Stimulated activated CD4-positive, alpha-beta T cell treated with anti-CD3 and anti-CD28 coated beads, Interleukin-12 subunit alpha, Interleukin-12 subunit beta, amount 100 ng/mL, for 24 hours (primary cell): ENCODE data around the gene TMEM150C.
"Not testable (repeated sequence)": the region's sequence is repeated elsewhere in the genome, so short reads cannot be mapped to it uniquely, and the experiment has no call there.

Source experiments
- DNase-seq, 2 experiments: peaks; one replicate each; pipeline ENCODE4 v3.0.0-alpha.2; 2020; ENCODE audit warnings: low read depth in 2 of 2

The TMEM150C gene

DNA sequence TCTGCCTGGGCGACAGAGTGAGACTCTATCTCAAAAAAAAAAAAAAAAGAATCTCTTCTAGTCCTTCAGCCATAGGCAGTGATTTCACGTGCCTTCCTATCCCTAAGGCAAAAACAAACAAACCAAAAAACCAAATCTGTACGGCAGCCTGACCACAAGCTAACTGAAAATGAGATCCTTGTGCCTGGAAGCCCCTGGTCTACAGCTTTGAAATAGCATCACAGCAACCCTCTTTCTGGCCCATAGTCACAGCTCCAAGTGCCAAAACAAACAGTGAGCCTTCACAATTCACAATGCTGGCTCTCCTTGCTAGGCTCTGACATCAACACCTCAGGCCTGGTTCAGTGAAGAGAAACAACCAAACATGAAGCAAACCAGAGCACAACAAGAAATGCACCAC lies 46.1 kb downstream of the TMEM150C start:
- DNase-seq: no peak

GRCh38 chr4:82513382-82513781 lies 48.4 kb downstream of the TMEM150C start:
- DNase-seq: no peak

- no peak for DNase-seq
These were observed 51.6 kb downstream of the TMEM150C start for GRCh38 chr4:82510216-82510615.

GRCh38 chr4:82508806-82509428 lies 52.9 kb downstream of the TMEM150C start:
- no peak for DNase-seq

- DNase-seq: no peak
These were observed 53.8 kb downstream of the TMEM150C start for GRCh38 chr4:82508011-82508410.

DNA sequence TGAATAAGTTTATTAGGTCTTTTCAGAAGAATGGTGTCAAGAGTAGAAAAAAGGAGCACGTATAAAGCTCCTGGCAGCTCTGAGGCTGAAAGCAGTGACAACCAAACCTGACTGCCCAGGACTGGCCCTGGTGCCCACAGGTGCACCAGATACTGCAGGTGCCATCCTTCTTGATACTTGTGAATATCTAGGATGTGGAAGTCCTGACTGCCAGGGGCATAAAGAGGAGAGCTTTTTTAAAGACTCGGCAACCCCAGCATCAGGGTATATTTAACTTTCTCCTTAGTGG lies 60.7 kb downstream of the TMEM150C start:
- no peak for DNase-seq

DNA sequence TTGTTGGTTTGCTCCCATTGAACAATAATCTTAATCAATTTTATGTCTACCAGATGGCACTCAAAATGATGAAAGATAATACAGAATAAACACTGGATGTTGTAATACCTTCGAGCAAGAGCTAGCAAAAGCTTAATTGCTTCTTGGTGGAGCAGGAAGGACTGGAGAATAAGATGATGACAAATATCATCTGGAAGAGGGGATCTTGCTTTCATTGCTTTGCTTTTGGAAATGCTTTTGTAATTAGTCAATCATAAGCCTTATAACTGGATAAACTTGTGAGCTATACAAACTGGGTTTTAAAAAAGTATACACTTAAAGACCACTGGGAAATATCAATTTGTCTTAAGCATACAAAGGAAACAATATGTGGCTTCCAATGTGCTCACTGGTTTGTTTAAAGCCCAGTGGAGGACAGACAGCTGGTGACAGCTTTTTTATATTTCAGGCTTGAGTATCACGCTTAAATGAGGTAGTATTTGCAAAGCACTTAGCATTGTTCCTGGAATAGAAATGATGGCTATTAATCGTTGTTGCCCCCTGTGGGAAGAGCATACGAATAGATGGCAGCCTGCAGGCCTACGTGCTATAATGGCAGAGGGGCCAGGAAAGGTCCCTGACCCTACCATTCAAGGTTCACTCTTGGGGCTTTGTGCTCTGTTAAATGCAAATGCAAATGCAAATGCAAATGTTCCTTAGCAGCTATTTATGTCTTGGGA lies 61.2 kb downstream of the TMEM150C start:
- DNase-seq: no peak

DNA sequence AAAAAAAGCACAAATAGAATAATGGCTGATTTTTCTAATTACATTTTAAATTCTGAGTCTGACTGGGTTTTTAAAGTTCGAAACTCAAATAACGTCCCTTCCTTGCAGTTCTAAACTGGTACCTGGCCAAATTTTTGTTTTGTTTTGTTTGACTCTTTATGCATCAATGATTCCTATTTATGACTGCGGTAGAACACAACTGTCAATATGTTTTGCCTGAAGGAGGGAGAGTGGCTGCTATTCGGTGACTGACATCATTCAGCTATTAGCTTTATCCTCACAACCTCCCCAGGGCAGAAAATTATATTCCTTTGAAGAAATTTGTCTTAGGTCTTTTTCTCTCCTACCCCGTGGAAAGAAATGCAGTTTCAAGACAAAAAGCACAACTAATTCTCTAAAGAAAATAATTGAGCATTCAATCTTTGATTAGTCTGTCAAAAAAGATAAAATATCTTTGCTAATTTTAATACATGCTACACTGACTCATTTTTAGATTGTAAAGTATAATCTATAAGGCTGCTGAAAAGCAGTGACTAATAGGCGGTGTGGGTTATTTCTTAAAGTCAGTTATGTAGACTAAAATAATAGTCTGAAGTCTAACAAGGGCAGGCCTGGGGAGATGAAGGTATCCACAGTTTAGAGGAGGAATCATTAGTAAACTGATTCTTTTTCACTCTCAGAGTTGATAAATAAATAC lies 61.9 kb downstream of the TMEM150C start:
- no peak for DNase-seq

DNA sequence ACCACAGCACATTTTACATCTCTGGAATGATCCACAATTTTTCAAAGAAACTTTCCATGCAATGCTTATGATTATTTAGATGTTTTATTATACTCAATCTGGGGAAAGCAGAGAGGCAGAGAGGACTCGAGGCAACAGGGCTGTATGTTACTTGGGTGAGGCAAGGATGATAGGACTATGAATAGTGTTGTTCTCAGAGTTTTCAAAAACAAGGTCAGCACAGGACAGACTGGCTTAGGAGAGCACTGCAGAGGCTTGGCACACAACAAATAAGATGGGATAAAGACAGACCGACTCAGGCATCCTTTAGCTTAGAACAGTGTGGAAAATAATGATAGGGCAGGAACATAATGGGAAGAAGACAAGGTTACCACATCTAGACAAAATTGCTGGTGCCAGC lies 65.4 kb downstream of the TMEM150C start:
- DNase-seq: no peak

DNA sequence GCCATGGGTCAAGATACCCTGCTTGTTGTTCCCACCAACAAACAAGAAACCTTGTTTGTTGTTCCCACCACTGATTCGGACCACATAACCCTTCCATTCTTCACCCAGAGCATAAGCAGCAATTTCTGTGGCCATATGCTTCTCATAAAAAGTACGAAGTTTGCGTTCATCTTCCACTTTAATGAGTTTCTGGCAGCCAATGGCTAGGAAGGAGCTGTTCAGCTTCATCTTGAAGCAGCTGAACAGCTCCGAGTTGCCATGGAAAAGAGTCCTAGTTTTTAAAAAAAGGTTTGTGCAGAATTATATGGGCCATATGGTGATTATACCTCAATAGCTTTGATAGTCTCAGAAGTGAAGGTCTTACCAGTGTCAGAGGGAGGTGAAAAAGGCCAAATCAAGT lies 66.1 kb downstream of the TMEM150C start:
- DNase-seq: no peak

DNA sequence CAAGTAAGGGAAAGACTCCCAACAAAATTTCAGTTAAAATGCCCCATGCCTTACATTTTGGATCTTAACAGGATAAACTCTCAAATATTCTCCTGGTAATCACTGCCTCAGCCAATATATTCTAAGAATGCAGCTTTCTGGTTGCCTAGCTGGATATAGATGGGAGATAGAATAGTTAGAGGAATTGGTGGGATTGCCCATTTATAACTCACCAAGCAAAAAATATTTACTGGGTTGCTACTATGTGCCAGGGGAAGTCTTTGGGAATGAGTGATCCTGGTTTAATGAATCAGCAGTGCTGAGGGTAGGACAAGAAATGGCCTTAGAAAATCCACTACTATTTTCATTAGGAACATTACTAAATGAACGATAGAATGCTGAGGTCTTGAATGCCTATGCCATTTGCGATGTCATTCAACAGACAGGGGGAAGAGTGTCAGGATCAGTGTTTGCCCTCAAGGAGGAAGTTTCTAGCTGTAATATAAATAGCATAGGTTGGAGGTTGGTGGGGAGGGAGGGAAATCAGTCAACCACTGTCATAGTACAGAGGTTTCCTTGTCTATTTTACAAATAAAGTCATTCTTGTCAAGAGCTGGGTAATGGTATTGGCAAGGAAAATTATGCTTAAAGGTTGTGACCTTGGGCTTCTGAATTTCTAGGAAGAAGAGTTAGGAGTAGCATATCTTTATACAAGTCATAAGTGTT lies 67.9 kb downstream of the TMEM150C start:
- DNase-seq: no peak

DNA sequence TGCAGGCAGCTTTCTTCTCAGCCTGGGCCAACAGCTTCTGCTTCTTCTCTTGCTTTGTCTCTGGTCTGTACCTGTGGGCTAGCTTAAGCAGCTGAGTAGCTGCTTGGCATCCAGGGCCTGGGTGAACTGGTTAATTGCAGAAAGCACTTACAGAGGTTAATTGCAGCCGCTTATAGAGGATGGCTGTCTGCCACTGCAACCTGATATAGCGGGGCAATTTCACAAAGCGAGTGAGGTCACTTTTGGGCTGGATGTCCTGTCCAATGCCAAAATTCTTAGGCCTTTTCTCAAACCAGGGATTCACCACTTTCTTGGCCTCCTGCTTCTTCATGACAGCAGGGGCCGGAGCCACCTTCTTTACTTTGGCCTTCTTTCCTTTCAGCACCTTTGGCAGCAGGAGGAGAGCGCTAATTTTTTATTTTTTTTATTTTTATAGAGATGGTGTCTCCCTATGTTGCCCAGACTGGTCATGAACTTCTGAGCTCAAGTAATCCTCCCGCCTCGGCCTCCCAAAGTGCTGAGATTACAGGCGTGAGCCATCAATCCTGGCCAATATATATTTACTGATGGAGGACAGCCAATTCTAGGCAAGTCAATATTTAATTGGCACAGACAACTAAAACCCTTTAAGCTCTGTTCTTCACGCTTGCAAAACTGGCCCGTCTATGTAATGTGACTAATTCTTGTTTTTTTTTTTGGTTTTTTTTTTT lies 70.4 kb downstream of the TMEM150C start:
- DNase-seq: no peak

- DNase-seq: no peak
These were observed 71.8 kb downstream of the TMEM150C start for GRCh38 chr4:82489987-82490386.

DNA sequence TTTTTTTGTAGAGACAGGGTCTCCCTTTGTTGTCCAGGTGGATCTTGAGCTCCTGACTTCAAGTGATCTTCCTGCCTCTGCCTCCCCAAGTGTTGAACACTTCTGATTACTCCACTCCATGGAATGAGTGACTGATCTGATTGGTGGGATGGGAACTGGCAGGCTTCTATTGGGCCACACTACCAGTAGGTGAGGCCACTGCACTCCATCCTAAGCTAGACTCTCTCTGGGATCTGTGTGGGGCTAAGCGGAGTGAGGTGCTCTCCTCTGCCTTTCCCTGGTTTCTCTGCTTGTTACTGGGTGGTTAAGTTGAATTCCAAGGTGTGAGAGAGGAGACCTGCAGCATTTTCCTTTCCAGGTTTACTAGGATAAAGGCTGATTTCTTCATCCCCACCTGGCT lies 72.7 kb downstream of the TMEM150C start:
- DNase-seq: no peak

GRCh38 chr4:82484996-82485783 lies 76.6 kb downstream of the TMEM150C start:
- no peak for DNase-seq

DNA sequence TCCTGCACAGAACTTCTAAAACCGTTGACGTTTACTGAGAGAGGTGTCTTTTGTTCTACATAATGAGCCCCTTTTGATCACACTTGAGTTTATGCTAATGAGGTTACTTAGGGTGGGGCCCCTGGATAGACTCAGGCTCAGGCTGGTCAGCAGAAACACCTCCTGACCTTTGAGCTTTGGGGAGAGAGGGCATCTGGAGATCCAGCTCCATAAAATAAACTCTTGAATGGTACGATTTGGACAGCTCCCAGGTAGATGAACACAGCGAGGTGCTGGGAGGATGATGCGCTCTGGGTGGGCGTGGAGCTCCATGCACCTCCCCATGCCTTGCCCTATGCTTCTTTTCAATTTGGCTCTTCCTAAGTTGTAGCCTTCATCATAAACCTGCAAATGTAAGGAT lies 79.4 kb downstream of the TMEM150C start:
- no peak for DNase-seq

GRCh38 chr4:82481506-82481840 lies 80.3 kb downstream of the TMEM150C start:
- DNase-seq: no peak

- no peak for DNase-seq
These were observed 80.8 kb downstream of the TMEM150C start for GRCh38 chr4:82480771-82481505.

DNA sequence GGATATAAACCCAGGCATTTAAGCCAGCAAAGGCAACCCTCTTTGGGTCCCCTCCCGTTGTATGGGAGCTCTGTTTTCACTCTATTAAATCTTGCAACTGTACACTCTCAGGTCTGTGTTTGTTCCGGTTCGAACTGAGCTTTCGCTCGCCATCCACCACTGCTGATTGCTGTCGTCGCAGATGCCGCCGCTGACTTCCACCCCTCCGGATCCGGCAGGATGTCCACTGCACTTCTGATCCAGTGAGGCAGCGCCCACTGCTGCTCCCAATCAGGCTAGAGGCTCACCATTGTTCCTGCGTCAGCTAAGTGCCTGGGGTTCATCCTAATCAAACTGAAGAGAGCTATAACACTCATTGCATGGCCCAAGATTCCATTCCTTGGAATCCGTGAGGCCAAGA lies 82.2 kb downstream of the TMEM150C start:
- no peak for DNase-seq

DNA sequence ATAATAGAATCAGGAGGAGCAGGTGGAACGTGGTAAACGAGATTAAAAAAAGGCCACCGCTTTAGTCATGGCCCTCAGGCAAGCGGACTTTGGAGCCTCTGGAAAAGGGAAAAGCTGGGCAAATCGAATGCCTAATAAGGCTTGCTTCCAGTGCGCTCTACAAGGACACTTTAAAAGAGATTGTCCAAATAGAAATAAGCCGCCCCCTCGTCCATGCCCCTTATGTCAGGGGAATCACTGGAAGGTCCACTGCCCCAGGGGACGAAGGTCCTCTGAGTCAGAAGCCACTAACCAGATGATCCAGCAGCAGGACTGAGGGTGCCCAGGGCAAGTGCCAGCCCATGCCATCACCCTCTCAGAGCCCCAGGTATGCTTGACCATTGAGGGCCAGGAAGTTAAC lies 84.3 kb downstream of the TMEM150C start:
- DNase-seq: not testable (repeated sequence)

- DNase-seq: not testable (repeated sequence)
These were observed 85.9 kb downstream of the TMEM150C start for GRCh38 chr4:82475931-82476330.
